HepG2 (cell line): ENCODE results near the gene ASB5. TPM values are rescaled to one million over a fixed set of nuclear protein-coding genes. Genes with fewer than 3 reads are reported as not detected.

ENCODE experiments used
- ATAC-seq: fragments of 200-7000 bp; cut with Tn5 transposase; 3 replicates; pipeline ENCODE4 v1.9.1; 2020; ENCODE audit warnings: mild to moderate bottlenecking, moderate library complexity
- BruUV-seq: library from RNA; stranded (reverse); fragments of 400-500 nt; replicated peaks from 2 replicates; lab custom pipeline; 2021; lab: Mats Ljungman, UMichigan
- CTCF ChIA-PET: fragments of 300-600 bp; formaldehyde crosslinking; extraction: SDS; loops from one replicate; lab custom pipeline; 2021; ENCODE audit warnings: low total read pairs, inconsistent platforms, low intra/inter-chr PET ratio; lab: Yijun Ruan, JAX
- POLR2A ChIA-PET: fragments of 350-600 bp; sonication (Branson Sonifier 250); formaldehyde crosslinking; loops from one replicate; lab custom pipeline; 2020; ENCODE audit warnings: antibody characterized with exemption, inconsistent platforms; lab: Yijun Ruan, JAX
- DNase-seq: peaks from one replicate; pipeline ENCODE4 v3.0.0-alpha.2; 2015; ENCODE audit warnings: low spot score
- FAIRE-seq: peaks from 3 replicates; lab custom pipeline; 2011; peaks lifted over from hg19 to GRCh38; lab: Jason Lieb, UNC
- H2AFZ ChIP-seq: one replicate; pipeline ENCODE4 v1.6.1; 2011; ENCODE audit warnings: low read length, inconsistent platforms
- H3K27ac ChIP-seq: fragments of 300-600 bp; 3 replicates; pipeline ENCODE4 v1.8.0; 2011; ENCODE audit warnings: mixed run types, mild to moderate bottlenecking, mixed read lengths, low read length, inconsistent platforms; ENCODE audit not compliant: insufficient read depth; ENCODE audit errors: extremely low read length
- H3K27me3 ChIP-seq, 2 experiments: fragments of 200-600 bp in 1 of 2; 2 replicates in 1 of 2; 3 replicates in 1 of 2; pipeline versions ENCODE4 v1.6.0 to v1.8.0; 2011; ENCODE audit warnings: low read length in 2 of 2, mild to moderate bottlenecking in 2 of 2, moderate library complexity in 2 of 2, inconsistent platforms in 1 of 2; ENCODE audit not compliant: insufficient read depth in 2 of 2, control insufficient read depth in 1 of 2
- H3K36me3 ChIP-seq, 2 experiments: fragments of 200-600 bp in 1 of 2; replicated peaks in 1 of 2; 2 replicates in 1 of 2; 3 replicates in 1 of 2; pipeline versions ENCODE4 v1.5.1 to v1.8.0; 2011; ENCODE audit warnings: low read length in 2 of 2, inconsistent platforms in 1 of 2; ENCODE audit not compliant: insufficient read depth in 2 of 2, control insufficient read depth in 1 of 2
- H3K4me1 ChIP-seq: 2 replicates; pipeline ENCODE4 v1.5.1; 2012; ENCODE audit warnings: low read length, inconsistent platforms; ENCODE audit not compliant: insufficient read depth
- H3K4me2 ChIP-seq: 2 replicates; pipeline ENCODE4 v1.6.0; 2011; ENCODE audit warnings: low read depth, low read length, inconsistent platforms
- H3K4me3 ChIP-seq, 3 experiments: fragments of 200-600 bp in 1 of 3; sonication (generic), shearing (Covaris generic) in 1 of 3; replicated peaks in 1 of 3; 2 replicates each; pipeline ENCODE4 v1.5.1; 2011 to 2016; ENCODE audit warnings: low read length in 3 of 3, inconsistent platforms in 2 of 3, low read depth in 2 of 3, mild to moderate bottlenecking in 2 of 3, control low read depth in 1 of 3, mixed read lengths in 1 of 3; ENCODE audit not compliant: insufficient read depth in 1 of 3
- H3K79me2 ChIP-seq: one replicate; pipeline ENCODE4 v1.6.1; 2011; ENCODE audit warnings: low read length, inconsistent platforms; ENCODE audit not compliant: insufficient read depth
- H3K9ac ChIP-seq: 2 replicates; pipeline ENCODE4 v1.6.0; 2011; ENCODE audit warnings: mild to moderate bottlenecking, low read depth, low read length, inconsistent platforms; ENCODE audit not compliant: insufficient read depth
- H3K9me3 ChIP-seq: 2 replicates; pipeline ENCODE4 v1.5.1; 2012; ENCODE audit warnings: mild to moderate bottlenecking, low read length
- H4K20me1 ChIP-seq: 2 replicates; pipeline ENCODE4 v1.6.0; 2011; ENCODE audit warnings: inconsistent platforms, mild to moderate bottlenecking, low read length, moderate library complexity; ENCODE audit not compliant: insufficient read depth
- ARNTL ChIP-seq: sonication (generic); formaldehyde crosslinking; IDR thresholded peaks from 2 replicates; pipeline ENCODE4 v1.4.0; 2020; ENCODE audit warnings: mild to moderate bottlenecking, missing genetic modification reagents
- LBX2 ChIP-seq: sonication (generic); formaldehyde crosslinking; IDR thresholded peaks from 2 replicates; pipeline ENCODE4 v1.5.0; 2020; ENCODE audit warnings: missing genetic modification reagents, mild to moderate bottlenecking, borderline replicate concordance
- MZF1 ChIP-seq: sonication (generic); formaldehyde crosslinking; IDR thresholded peaks from 2 replicates; pipeline ENCODE4 v1.8.1; 2023; ENCODE audit warnings: mild to moderate bottlenecking, missing genetic modification reagents, borderline replicate concordance
- NR2F2 ChIP-seq: IDR thresholded peaks from 2 replicates; pipeline ENCODE4 v1.6.1; 2012; ENCODE audit warnings: low read depth, inconsistent platforms, borderline replicate concordance
- SOX5 ChIP-seq: IDR thresholded peaks from 2 replicates; pipeline ENCODE4 v1.6.1; 2016; ENCODE audit warnings: borderline replicate concordance
- ZBTB40 ChIP-seq, 2 experiments: fragments of 450-650 bp in 1 of 2; sonication (generic) in 1 of 2; formaldehyde crosslinking in 1 of 2; IDR thresholded peaks; 2 replicates each; pipeline versions ENCODE4 v1.6.1 to v1.8.0; 2016 to 2022; ENCODE audit warnings: antibody characterized with exemption in 1 of 2, mild to moderate bottlenecking in 1 of 2, missing genetic modification reagents in 1 of 2
- ZFY ChIP-seq: sonication (generic); formaldehyde crosslinking; IDR thresholded peaks from 2 replicates; pipeline ENCODE4 v1.4.0; 2020; ENCODE audit warnings: missing genetic modification reagents
- ZHX1 ChIP-seq: sonication (generic); formaldehyde crosslinking; IDR thresholded peaks from 2 replicates; pipeline ENCODE4 v1.8.1; 2022; ENCODE audit warnings: low read depth, mild to moderate bottlenecking, missing genetic modification reagents
- ZNF672 ChIP-seq: sonication (generic); formaldehyde crosslinking; IDR thresholded peaks from 2 replicates; pipeline ENCODE4 v1.8.1; 2022; ENCODE audit warnings: missing genetic modification reagents
- ZNF703 ChIP-seq: sonication (generic); formaldehyde crosslinking; IDR thresholded peaks from 2 replicates; pipeline ENCODE4 v1.5.1; 2020; ENCODE audit warnings: missing genetic modification reagents, mild to moderate bottlenecking, moderate library complexity, borderline replicate concordance
- WGBS: methylation state at CpG from one replicate; pipeline ENCODE4 v1.1.6; 2017; ENCODE audit warnings: low lambda C conversion rate; 5-methylcytosine and 5-hydroxymethylcytosine counted together
- in situ Hi-C: cut with HindIII; loops from 2 replicates; pipeline ENCODE4 v1.10.0; 2017; ENCODE audit warnings: low pct_unique_long_range_greater_than_20kb; ENCODE audit not compliant: extremely low pct_ligation_motif_present
- intact Hi-C: fragments of 100-400 bp; cut with micrococcal nuclease; formaldehyde crosslinking; loops from one replicate; pipeline ENCODE4 v1.10.0; 2022; ENCODE audit not compliant: unreplicated experiment
- polyA plus RNA-seq, 8 experiments: library from polyadenylated mRNA; depleted of rRNA in 3 of 8; stranded (reverse) in 7 of 8; unstranded in 1 of 8; fragments of >200 nt; fragmentation: Illumina TruSeq in 4 of 8; extraction: Trizol in 4 of 8; gene quantifications; 2 replicates each; pipeline versions ENCODE4 v1.2.1 to v1.2.3, GENCODE V29; 2011 to 2016; ENCODE audit warnings: low read depth in 4 of 8, missing spikeins in 1 of 8, mixed read lengths in 1 of 8; ENCODE audit not compliant: insufficient read depth in 1 of 8
- total RNA-seq, 5 experiments: library from RNA; depleted of rRNA; stranded (reverse); fragments of >200 nt; fragmentation: Illumina TruSeq; extraction: Trizol; gene quantifications; 2 replicates each; pipeline ENCODE4 v1.2.3, GENCODE V29; 2016; ENCODE audit warnings: low read depth in 1 of 5

Gene ASB5
- total and polyA plus RNA-seq, 2 of the 13 experiments (the other 11 are each of a cell fraction or from before 2014, with no cell fraction given) = not detected

GRCh38 chr4:176256921-176257320 is 12.1 kb downstream of the ASB5 start (continued):
- TF ChIP-seq LBX2 = no peak
- no peak for TF ChIP-seq ARNTL (CRISPR knock-in tag)
- no peak for TF ChIP-seq ZHX1 (CRISPR knock-in tag)
- no peak for TF ChIP-seq NR2F2
- TF ChIP-seq ZNF672 = no peak
- TF ChIP-seq SOX5 (CRISPR knock-in tag) = no peak
- TF ChIP-seq ZFY (CRISPR knock-in tag) = no peak

GRCh38 chr4:176242764-176243347 is 26.2 kb downstream of the ASB5 start:
- BruUV-seq = no TSS peak
- H3K4me2 ChIP-seq = no peak overlapping the region
- H3K4me1 ChIP-seq = no peaks in the 10 kb centered on the region
- no peak for ATAC-seq
- WGBS = 0% methylated on average over 1 of the region's 1 CpG
- no peak for DNase-seq
- TF ChIP-seq MZF1 (CRISPR knock-in tag) = no peak
- TF ChIP-seq ZNF703 (CRISPR knock-in tag) = no peak
- TF ChIP-seq ZBTB40 (IDR thresholded peaks at IDR 0.05) = peak; percentile 63
- peak; percentile 72; the same call in 1 of the 2 replicates for TF ChIP-seq ZBTB40 (CRISPR knock-in tag; IDR thresholded peaks at IDR 0.05)
- in situ Hi-C loops (no loop called here), intact Hi-C loops (no loop called here)
- H3K4me3 ChIP-seq = no peak overlapping the region
- H2AFZ ChIP-seq = no peak overlapping the region
- H3K79me2 ChIP-seq = no peaks in the 10 kb centered on the region
- no peak overlapping the region for H3K27ac ChIP-seq
- no peak for FAIRE-seq
- POLR2A ChIA-PET = no interaction called here
- H3K36me3 ChIP-seq = no peaks in the 10 kb centered on the region
- H3K9me3 ChIP-seq = no peaks in the 10 kb centered on the region
- no peak overlapping the region for H3K9ac ChIP-seq
- CTCF ChIA-PET = no interaction called here
- no peaks in the 10 kb centered on the region for H3K27me3 ChIP-seq
- H4K20me1 ChIP-seq = no peaks in the 10 kb centered on the region
